WTC11 (cell line): Measurements from ENCODE around the gene KCNG2. TPM values are rescaled to one million over a fixed set of nuclear protein-coding genes. Genes with fewer than 3 reads are reported as not detected.
A peak's percentile ranks its signal among the peaks of the same experiment; 100 is the strongest.

Experiments
- ATAC-seq: fragments of 200-7000 bp; cut with Tn5 transposase; 2 replicates; pipeline ENCODE4 v1.10.0; 2021; ENCODE audit warnings: mild to moderate bottlenecking, moderate library complexity
- CTCF ChIA-PET: fragments of 300-600 bp; sonication (Branson Sonifier 250); formaldehyde crosslinking; loops from one replicate; lab custom pipeline; 2021; ENCODE audit warnings: antibody characterized with exemption; lab: Charles Lee
- POLR2A ChIA-PET: fragments of 350-600 bp; sonication (Branson Sonifier 250); formaldehyde crosslinking; loops from one replicate; lab custom pipeline; 2021; ENCODE audit warnings: antibody characterized with exemption; lab: Charles Lee
- DNase-seq: peaks from one replicate; pipeline ENCODE4 v3.0.0; 2021; ENCODE audit warnings: low spot score
- H3K27ac Mint-ChIP-seq: 2 replicates; pipeline ENCODE4 v1.8.0; 2021; ENCODE audit warnings: mixed read lengths
- H3K27me3 Mint-ChIP-seq: 2 replicates; pipeline ENCODE4 v1.8.0; 2021; ENCODE audit warnings: low read depth, mild to moderate bottlenecking, moderate library complexity, mixed read lengths
- H3K36me3 Mint-ChIP-seq: 2 replicates; pipeline ENCODE4 v1.8.0; 2021; ENCODE audit warnings: mixed read lengths
- H3K4me1 Mint-ChIP-seq: 2 replicates; pipeline ENCODE4 v1.8.0; 2022; ENCODE audit warnings: mixed read lengths
- H3K4me3 Mint-ChIP-seq: 2 replicates; pipeline ENCODE4 v1.8.0; 2021; ENCODE audit warnings: mild to moderate bottlenecking, moderate library complexity, mixed read lengths
- H3K9me3 Mint-ChIP-seq: 2 replicates; pipeline ENCODE4 v1.8.0; 2021; ENCODE audit warnings: mixed read lengths
- AR ChIP-seq: fragments of 250-450 bp; sonication (Bioruptor Pico); IDR thresholded peaks from 2 replicates; pipeline ENCODE4 v1.9.0; 2021; ENCODE audit warnings: mild to moderate bottlenecking
- ATF1 ChIP-seq: sonication (generic); formaldehyde crosslinking; IDR thresholded peaks from 2 replicates; pipeline ENCODE4 v1.8.1; 2023; ENCODE audit warnings: mild to moderate bottlenecking, moderate library complexity, missing genetic modification reagents
- CBFB ChIP-seq: sonication (generic); formaldehyde crosslinking; IDR thresholded peaks from 2 replicates; pipeline ENCODE4 v1.8.1; 2022; ENCODE audit warnings: mild to moderate bottlenecking, low read depth, missing genetic modification reagents
- CREM ChIP-seq: sonication (generic); formaldehyde crosslinking; IDR thresholded peaks from 2 replicates; pipeline ENCODE4 v1.8.1; 2022; ENCODE audit warnings: mild to moderate bottlenecking, missing genetic modification reagents, moderate library complexity
- E2F4 ChIP-seq: sonication (generic); formaldehyde crosslinking; IDR thresholded peaks from 2 replicates; pipeline ENCODE4 v1.8.1; 2022; ENCODE audit warnings: low read depth, mild to moderate bottlenecking, moderate library complexity, missing genetic modification reagents, borderline replicate concordance
- EMX1 ChIP-seq: fragments of 250-450 bp; sonication (Bioruptor Pico); IDR thresholded peaks from 2 replicates; pipeline ENCODE4 v1.8.0; 2021; ENCODE audit warnings: mild to moderate bottlenecking
- ETV6 ChIP-seq: sonication (generic); formaldehyde crosslinking; IDR thresholded peaks from 2 replicates; pipeline ENCODE4 v1.8.1; 2022; ENCODE audit warnings: mild to moderate bottlenecking, missing genetic modification reagents
- FOXJ3 ChIP-seq: sonication (generic); formaldehyde crosslinking; IDR thresholded peaks from 2 replicates; pipeline ENCODE4 v1.9.0; 2021; ENCODE audit warnings: missing genetic modification reagents, mild to moderate bottlenecking, borderline replicate concordance
- GABPB1 ChIP-seq: sonication (generic); formaldehyde crosslinking; IDR thresholded peaks from 2 replicates; pipeline ENCODE4 v1.8.1; 2023; ENCODE audit warnings: mild to moderate bottlenecking, missing genetic modification reagents
- HMGXB4 ChIP-seq: sonication (generic); formaldehyde crosslinking; IDR thresholded peaks from 2 replicates; pipeline ENCODE4 v1.8.1; 2023; ENCODE audit warnings: mild to moderate bottlenecking, moderate library complexity, missing genetic modification reagents
- JUN ChIP-seq: sonication (generic); formaldehyde crosslinking; IDR thresholded peaks from 2 replicates; pipeline ENCODE4 v1.8.0; 2023; ENCODE audit warnings: mild to moderate bottlenecking, missing genetic modification reagents
- MLX ChIP-seq: sonication (generic); formaldehyde crosslinking; IDR thresholded peaks from 2 replicates; pipeline ENCODE4 v1.8.1; 2023; ENCODE audit warnings: mild to moderate bottlenecking, missing genetic modification reagents, moderate library complexity
- NFATC4 ChIP-seq: fragments of 250-450 bp; sonication (Bioruptor Pico); IDR thresholded peaks from 2 replicates; pipeline ENCODE4 v1.9.0; 2021; ENCODE audit warnings: mild to moderate bottlenecking
- NR3C1 ChIP-seq: sonication (generic); formaldehyde crosslinking; conservative IDR thresholded peaks from 2 replicates; pipeline ENCODE4 v1.8.1; 2023; ENCODE audit warnings: low read depth, mild to moderate bottlenecking, missing genetic modification reagents
- OVOL2 ChIP-seq: fragments of 250-450 bp; sonication (Bioruptor Pico); IDR thresholded peaks from 2 replicates; pipeline ENCODE4 v1.9.0; 2021; ENCODE audit warnings: mild to moderate bottlenecking, borderline replicate concordance
- SOX15 ChIP-seq: fragments of 250-450 bp; sonication (Bioruptor Pico); IDR thresholded peaks from 2 replicates; pipeline ENCODE4 v1.9.0; 2021; ENCODE audit warnings: mild to moderate bottlenecking
- SP1 ChIP-seq: sonication (generic); formaldehyde crosslinking; conservative IDR thresholded peaks from 2 replicates; pipeline ENCODE4 v1.8.1; 2022; ENCODE audit warnings: missing genetic modification reagents
- TP53 ChIP-seq: sonication (generic); formaldehyde crosslinking; IDR thresholded peaks from 2 replicates; pipeline ENCODE4 v1.8.1; 2023; ENCODE audit warnings: mild to moderate bottlenecking, missing genetic modification reagents
- USF2 ChIP-seq: sonication (generic); formaldehyde crosslinking; IDR thresholded peaks from 2 replicates; pipeline ENCODE4 v1.8.1; 2023; ENCODE audit warnings: mild to moderate bottlenecking, missing genetic modification reagents, moderate library complexity
- ZNF121 ChIP-seq: sonication (generic); formaldehyde crosslinking; IDR thresholded peaks from 2 replicates; pipeline ENCODE4 v1.8.0; 2023; ENCODE audit warnings: missing genetic modification reagents
- ZNF138 ChIP-seq: sonication (generic); formaldehyde crosslinking; conservative IDR thresholded peaks from 2 replicates; pipeline ENCODE4 v1.8.1; 2022; ENCODE audit warnings: mild to moderate bottlenecking, moderate library complexity, missing genetic modification reagents
- ZNF232 ChIP-seq: sonication (generic); formaldehyde crosslinking; IDR thresholded peaks from 2 replicates; pipeline ENCODE4 v1.8.0; 2022; ENCODE audit warnings: mild to moderate bottlenecking, missing genetic modification reagents
- ZNF425 ChIP-seq: fragments of 250-450 bp; sonication (Bioruptor Pico); conservative IDR thresholded peaks from 2 replicates; pipeline ENCODE4 v1.9.0; 2021; ENCODE audit warnings: mild to moderate bottlenecking
- total RNA-seq: library from RNA; stranded (reverse); gene quantifications from 3 replicates; pipeline ENCODE4 v1.2.3, GENCODE V29; 2021

KCNG2 gene
- total RNA-seq, 1 experiment from 2014 or later: 0.50 TPM

- DNase-seq (peak; percentile 55), ATAC-seq (peak; percentile 83)
- H3K27ac Mint-ChIP-seq: no peak overlapping the region
- TF ChIP-seq FOXJ3 (CRISPR knock-in tag) (no peak), MLX (no peak), CBFB (no peak), TP53 (no peak), NR3C1 (CRISPR knock-in tag) (no peak)
- ChIA-PET CTCF (interaction anchor here (0.5 to 1.6 kb wide), 6 partner anchors 9 to 225 kb away, joined by 3 to 9 read pairs (median 3); partner anchors contain the start of gene KCNG2), POLR2A (no interaction called here)
- no peak overlapping the region for H3K4me3 Mint-ChIP-seq
- H3K9me3 Mint-ChIP-seq: no peaks in the 10 kb centered on the region; the same call in 1 of the 2 replicates
- H3K36me3 Mint-ChIP-seq: no peaks in the 10 kb centered on the region; the same call in 1 of the 2 replicates
- no peaks in the 10 kb centered on the region for H3K27me3 Mint-ChIP-seq
- no peaks in the 10 kb centered on the region for H3K4me1 Mint-ChIP-seq
Observed at GRCh38 chr18:79826966-79827365, 29.2 kb downstream of the KCNG2 start.

GRCh38 chr18:79828258-79828657 lies 30.5 kb downstream of the KCNG2 start:
- ChIA-PET POLR2A (no interaction called here), CTCF (no interaction called here)
- Mint-ChIP-seq H3K27me3 (no peaks in the 10 kb centered on the region), H3K36me3 (no peaks in the 10 kb centered on the region; the same call in 1 of the 2 replicates), H3K27ac (no peak overlapping the region), H3K4me1 (no peaks in the 10 kb centered on the region), H3K4me3 (no peak overlapping the region), H3K9me3 (no peaks in the 10 kb centered on the region; the same call in 1 of the 2 replicates)
- no peak for ATAC-seq
- no peak for TF ChIP-seq E2F4 (CRISPR knock-in tag)
- no peak for TF ChIP-seq JUN (CRISPR knock-in tag)
- no peak for TF ChIP-seq SP1 (CRISPR knock-in tag)
- TF ChIP-seq GABPB1 (CRISPR knock-in tag): no peak
- DNase-seq: no peak

GRCh38 chr18:79829136-79829854 lies 31.6 kb downstream of the KCNG2 start:
- H3K4me3 Mint-ChIP-seq: no peak overlapping the region
- POLR2A ChIA-PET: no interaction called here
- H3K9me3 Mint-ChIP-seq: no peaks in the 10 kb centered on the region; the same call in 1 of the 2 replicates
- no peaks in the 10 kb centered on the region; the same call in 1 of the 2 replicates for H3K36me3 Mint-ChIP-seq
- ATAC-seq (no peak), DNase-seq (no peak)
- CTCF ChIA-PET: no interaction called here
- H3K27me3 Mint-ChIP-seq: no peaks in the 10 kb centered on the region
- no peaks in the 10 kb centered on the region for H3K4me1 Mint-ChIP-seq
- H3K27ac Mint-ChIP-seq: no peak overlapping the region
- no peak for TF ChIP-seq ZNF121
- TF ChIP-seq NFATC4 (CRISPR knock-in tag): no peak
- TF ChIP-seq ZNF232 (CRISPR knock-in tag): no peak
- TF ChIP-seq SOX15 (CRISPR knock-in tag): no peak
- no peak for TF ChIP-seq ZNF138 (CRISPR knock-in tag)
- no peak for TF ChIP-seq HMGXB4 (CRISPR knock-in tag)
- no peak for TF ChIP-seq CREM (CRISPR knock-in tag)
- TF ChIP-seq ZNF425: no peak
- no peak for TF ChIP-seq ETV6 (CRISPR knock-in tag)
- no peak for TF ChIP-seq GABPB1 (CRISPR knock-in tag)
- no peak for TF ChIP-seq USF2 (CRISPR knock-in tag)
- no peak for TF ChIP-seq ATF1
- TF ChIP-seq AR (CRISPR knock-in tag): no peak
- TF ChIP-seq OVOL2 (CRISPR knock-in tag): no peak
- no peak for TF ChIP-seq EMX1
